HUES6 (cell line): ENCODE data around the gene PSMD12.

Experiments used
- H3K27ac ChIP-seq: 2 replicates; pipeline ENCODE4 v1.7.0; 2013; ENCODE audit warnings: low read depth, mild to moderate bottlenecking, low read length, inconsistent platforms
- H3K27me3 ChIP-seq: 2 replicates; pipeline ENCODE4 v1.6.1; 2013; ENCODE audit warnings: low read length; ENCODE audit not compliant: control insufficient read depth, insufficient read depth
- H3K36me3 ChIP-seq: 2 replicates; pipeline ENCODE4 v1.6.1; 2013; ENCODE audit warnings: low read length; ENCODE audit not compliant: control insufficient read depth, insufficient read depth
- H3K4me1 ChIP-seq: 2 replicates; pipeline ENCODE4 v1.6.1; 2013; ENCODE audit warnings: low read length; ENCODE audit not compliant: control insufficient read depth, insufficient read depth
- H3K4me3 ChIP-seq: 2 replicates; pipeline ENCODE4 v1.5.1; 2013; ENCODE audit warnings: low read depth, low read length
- H3K9ac ChIP-seq: one replicate; pipeline ENCODE4 v1.6.1; 2013; ENCODE audit warnings: mild to moderate bottlenecking, low read length
- H3K9me3 ChIP-seq: 2 replicates; pipeline ENCODE4 v1.6.1; 2013; ENCODE audit warnings: low read depth, low read length; ENCODE audit not compliant: control insufficient read depth, insufficient read depth

The PSMD12 gene

GRCh38 chr17:67386965-67387551, 20.7 kb upstream of the PSMD12 start:
- Histone ChIP-seq H3K4me3 (no peak overlapping the region), H3K4me1 (peaks cover 6% of the 10 kb centered on the region), H3K36me3 (0 out of 2 replicates have a peak, but pooled peaks cover 4% of the 10 kb centered on the region), H3K9ac (no peak overlapping the region), H3K27ac (no peak overlapping the region), H3K27me3 (no peaks in the 10 kb centered on the region), H3K9me3 (no peaks in the 10 kb centered on the region)

- Histone ChIP-seq H3K27me3 (no peaks in the 10 kb centered on the region), H3K4me3 (no peak overlapping the region), H3K4me1 (peaks cover 6% of the 10 kb centered on the region), H3K9ac (no peak overlapping the region), H3K36me3 (0 out of 2 replicates have a peak, but pooled peaks cover 4% of the 10 kb centered on the region), H3K9me3 (no peaks in the 10 kb centered on the region), H3K27ac (no peak overlapping the region)
Observed at GRCh38 chr17:67385122-67385988, 19.0 kb upstream of the PSMD12 start.

GRCh38 chr17:67381929-67382257, 15.5 kb upstream of the PSMD12 start:
- Histone ChIP-seq H3K9me3 (no peaks in the 10 kb centered on the region), H3K27ac (no peak overlapping the region), H3K9ac (no peak overlapping the region), H3K36me3 (peaks cover 4% of the 10 kb centered on the region; the same call in 1 of the 2 replicates), H3K4me1 (peaks cover 7% of the 10 kb centered on the region), H3K4me3 (no peak overlapping the region), H3K27me3 (no peaks in the 10 kb centered on the region)

- Histone ChIP-seq H3K4me3 (peak overlapping the region; percentile 78), H3K27me3 (no peaks in the 10 kb centered on the region), H3K27ac (peak overlapping the region; percentile 72), H3K36me3 (peaks cover 4% of the 10 kb centered on the region; the same call in 1 of the 2 replicates), H3K9me3 (no peaks in the 10 kb centered on the region), H3K4me1 (peaks cover 15% of the 10 kb centered on the region), H3K9ac (peak overlapping the region; percentile 78)
Observed at GRCh38 chr17:67379251-67379630, 12.9 kb upstream of the PSMD12 start.

GRCh38 chr17:67378454-67379250, 12.3 kb upstream of the PSMD12 start:
- no peaks in the 10 kb centered on the region for H3K27me3 ChIP-seq
- peaks cover 15% of the 10 kb centered on the region for H3K4me1 ChIP-seq
- H3K36me3 ChIP-seq = peaks cover 4% of the 10 kb centered on the region; the same call in 1 of the 2 replicates
- peak overlapping the region; percentile 95 for H3K9ac ChIP-seq
- H3K4me3 ChIP-seq = peak overlapping the region; percentile 78
- H3K9me3 ChIP-seq = no peaks in the 10 kb centered on the region
- peak overlapping the region; percentile 88 for H3K27ac ChIP-seq

- peak overlapping the region; percentile 78 for H3K4me3 ChIP-seq
- peak overlapping the region; percentile 88 for H3K27ac ChIP-seq
- no peaks in the 10 kb centered on the region; the same call in 1 of the 2 replicates for H3K36me3 ChIP-seq
- peak overlapping the region; percentile 95 for H3K9ac ChIP-seq
- peaks cover 15% of the 10 kb centered on the region for H3K4me1 ChIP-seq
- no peaks in the 10 kb centered on the region for H3K9me3 ChIP-seq
- no peaks in the 10 kb centered on the region for H3K27me3 ChIP-seq
Observed at GRCh38 chr17:67377488-67378453, 11.4 kb upstream of the PSMD12 start.

- no peaks in the 10 kb centered on the region for H3K27me3 ChIP-seq
- H3K4me1 ChIP-seq = peaks cover 15% of the 10 kb centered on the region
- no peaks in the 10 kb centered on the region; the same call in 1 of the 2 replicates for H3K36me3 ChIP-seq
- no peaks in the 10 kb centered on the region for H3K9me3 ChIP-seq
- peak within 1 kb of the TSS; percentile 78 for H3K4me3 ChIP-seq
- H3K27ac ChIP-seq = peak within 1 kb of the TSS; percentile 88
- H3K9ac ChIP-seq = peak within 1 kb of the TSS; percentile 95
Observed at GRCh38 chr17:67376737-67377487, 10.5 kb upstream of the PSMD12 start, which contains the start of gene PITPNC1. TSS of gene PITPNC1 (plus strand) at chr17:67377281.

GRCh38 chr17:67376415-67376736, 10.0 kb upstream of the PSMD12 start:
- H3K27ac ChIP-seq = peak overlapping the region; percentile 88; the same call in 1 of the 2 replicates
- peak overlapping the region; percentile 95 for H3K9ac ChIP-seq
- H3K4me3 ChIP-seq = peak overlapping the region; percentile 78
- H3K27me3 ChIP-seq = no peaks in the 10 kb centered on the region
- peaks cover 15% of the 10 kb centered on the region for H3K4me1 ChIP-seq
- no peaks in the 10 kb centered on the region; the same call in 1 of the 2 replicates for H3K36me3 ChIP-seq
- H3K9me3 ChIP-seq = no peaks in the 10 kb centered on the region

- Histone ChIP-seq H3K27me3 (no peaks in the 10 kb centered on the region), H3K9me3 (no peaks in the 10 kb centered on the region), H3K27ac (no peak overlapping the region), H3K9ac (no peak overlapping the region), H3K4me1 (peaks cover 15% of the 10 kb centered on the region), H3K4me3 (no peak overlapping the region), H3K36me3 (no peaks in the 10 kb centered on the region; the same call in 1 of the 2 replicates)
Observed at GRCh38 chr17:67375716-67376115, 9.3 kb upstream of the PSMD12 start.
